Activated CD8-positive, alpha-beta memory T cell treated with anti-CD3 and anti-CD28 coated beads, Interleukin-2, amount 50 U/mL, for 24 hours (primary cell): ENCODE data around the gene ORC6.

ENCODE experiments used
- DNase-seq: peaks from one replicate; pipeline ENCODE4 v3.0.0-alpha.2; 2020; ENCODE audit errors: extremely low read depth

Gene ORC6

DNA sequence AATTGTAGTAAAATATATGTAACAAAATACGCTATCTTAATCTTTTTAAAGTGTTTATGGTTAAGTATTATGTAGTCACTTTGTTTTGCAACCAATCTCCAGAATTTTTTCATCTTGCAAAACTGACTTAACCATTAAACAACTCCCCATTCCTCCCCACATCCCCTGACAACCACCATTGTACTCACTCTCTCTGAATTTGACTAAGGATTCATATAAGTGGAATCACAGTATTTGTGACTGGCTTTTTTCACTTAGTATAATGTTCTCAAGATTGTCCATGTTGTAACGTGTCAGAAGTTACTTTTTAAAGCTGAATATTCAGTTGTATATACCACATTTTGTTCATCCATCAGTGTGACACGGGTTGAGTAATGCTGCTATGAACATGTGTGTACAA is 10.6 kb downstream of the ORC6 start:
- no peak for DNase-seq

DNA sequence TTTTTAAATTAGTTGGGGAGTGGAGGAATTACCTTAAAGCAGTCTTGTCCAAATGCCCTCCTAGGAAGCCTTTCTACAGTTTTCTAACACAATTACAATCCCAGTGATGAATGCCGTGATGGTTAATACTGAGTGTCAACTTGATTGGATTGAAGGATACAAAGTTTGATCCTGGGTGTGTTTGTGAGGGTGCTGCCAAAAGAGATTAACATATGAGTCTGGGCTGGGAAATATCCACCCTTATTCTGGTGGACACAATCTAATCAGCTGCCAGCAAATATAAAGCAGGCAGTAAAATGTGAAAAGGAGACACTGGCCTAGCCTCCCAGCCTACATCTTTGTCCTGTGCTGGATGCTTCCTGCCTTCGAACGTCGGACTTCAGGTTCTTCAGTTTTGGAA is 12.2 kb downstream of the ORC6 start:
- no peak for DNase-seq

DNA sequence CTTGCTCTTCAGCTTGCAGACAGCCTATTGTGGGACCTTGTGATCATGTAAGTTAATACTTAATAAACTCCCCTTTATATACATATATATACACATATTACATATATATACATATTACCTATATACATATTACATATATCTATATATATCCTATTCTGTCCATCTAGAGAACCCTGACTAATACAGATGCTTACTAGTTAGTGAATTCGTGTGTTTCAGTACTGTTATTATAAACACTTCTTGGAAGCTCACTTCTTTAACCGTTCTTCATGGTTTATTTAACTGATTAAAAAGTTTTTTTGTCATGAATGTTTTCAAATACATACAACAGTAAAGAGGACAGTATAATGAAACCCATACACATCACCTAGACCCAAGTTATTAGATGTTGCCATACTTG is 12.6 kb downstream of the ORC6 start:
- no peak for DNase-seq

DNA sequence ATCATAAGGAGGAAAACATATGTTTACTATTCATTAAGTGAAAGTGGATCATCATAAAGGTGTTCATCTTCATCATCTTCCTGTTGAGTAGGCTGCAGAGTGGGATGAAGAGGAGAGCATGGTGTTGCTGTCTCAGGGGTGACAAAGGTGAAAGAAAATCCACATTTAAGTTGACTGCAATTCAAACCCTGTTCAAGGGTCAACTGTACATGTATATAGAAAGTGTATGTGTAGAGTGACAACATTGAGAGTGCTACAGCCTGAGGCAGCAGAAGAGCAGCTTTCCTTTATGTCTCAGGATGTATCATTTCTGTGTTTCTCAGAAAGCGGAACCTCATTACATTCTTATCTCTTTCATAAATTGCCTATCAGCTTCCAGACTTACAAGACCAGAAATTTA is 17.2 kb downstream of the ORC6 start:
- DNase-seq, result no peak

DNA sequence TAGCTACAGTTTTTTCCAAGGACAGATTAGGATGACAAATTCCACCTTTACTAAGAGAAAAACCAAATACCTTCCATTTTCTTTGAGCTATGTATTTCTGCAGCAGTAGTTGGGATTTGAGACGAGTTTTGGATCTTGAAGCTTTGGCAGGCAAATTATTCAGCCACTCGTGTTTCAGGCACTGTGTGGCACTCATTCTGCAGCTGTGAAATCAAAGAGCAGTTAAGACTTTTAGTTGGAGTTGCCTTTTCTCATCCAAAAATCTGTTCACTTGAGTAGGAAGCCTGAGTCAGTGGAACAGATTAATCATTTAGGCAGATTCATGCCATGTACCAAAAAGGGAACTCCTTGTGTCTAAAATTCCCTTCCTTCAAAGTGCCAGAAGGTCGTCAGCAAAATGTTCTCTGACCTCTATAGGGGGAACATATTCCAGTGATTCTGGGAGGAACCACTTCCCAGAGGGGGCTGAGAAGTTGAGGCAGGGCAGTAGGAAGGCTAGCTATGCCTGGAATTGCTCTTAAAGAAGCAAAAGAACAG is 20.1 kb downstream of the ORC6 start:
- DNase-seq, result no peak

DNA sequence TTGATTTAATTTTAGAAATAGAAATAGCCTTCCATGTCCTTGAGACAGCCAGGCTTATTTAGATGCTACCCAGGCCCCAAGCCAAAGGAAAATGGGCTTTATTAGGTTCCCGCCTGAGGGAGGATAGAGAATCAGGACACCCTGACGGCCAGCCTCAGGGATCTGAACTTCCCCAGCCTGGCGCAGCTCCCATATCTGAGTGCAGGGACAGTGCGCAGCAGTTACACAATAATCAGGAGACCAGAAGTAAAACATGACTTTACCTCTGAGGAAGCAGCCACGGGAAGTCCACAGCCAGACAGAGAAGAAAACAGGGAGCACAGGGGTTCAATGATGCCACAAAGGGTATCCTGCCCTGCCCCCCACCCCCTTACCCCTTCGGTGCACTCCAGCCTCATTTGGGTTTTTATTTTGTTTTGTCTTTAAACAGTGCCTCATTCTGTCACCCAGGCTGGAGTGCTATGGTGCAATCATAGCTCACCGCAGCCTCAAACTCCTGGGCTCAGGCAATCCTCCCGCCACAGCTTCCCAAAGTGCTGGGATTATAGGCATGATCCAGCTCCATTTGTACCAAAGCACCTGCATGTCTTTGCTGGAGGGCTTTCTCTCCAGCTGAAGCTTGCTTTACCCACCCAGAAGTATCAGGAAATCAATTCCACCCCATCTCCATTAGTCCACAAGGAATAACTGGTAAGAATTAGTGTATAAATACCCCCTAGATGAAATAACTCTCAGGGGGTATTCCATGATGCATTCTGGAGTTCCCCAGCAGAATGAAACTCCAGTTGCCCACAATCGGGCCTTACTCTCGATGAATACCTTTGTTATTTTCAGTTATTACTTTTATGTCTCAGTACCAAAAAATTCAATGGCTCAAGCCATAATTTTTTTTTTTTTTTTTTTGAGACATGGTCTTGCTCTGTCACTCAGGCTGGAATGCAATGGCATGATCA is 21.9 kb downstream of the ORC6 start:
- no peak for DNase-seq

DNA sequence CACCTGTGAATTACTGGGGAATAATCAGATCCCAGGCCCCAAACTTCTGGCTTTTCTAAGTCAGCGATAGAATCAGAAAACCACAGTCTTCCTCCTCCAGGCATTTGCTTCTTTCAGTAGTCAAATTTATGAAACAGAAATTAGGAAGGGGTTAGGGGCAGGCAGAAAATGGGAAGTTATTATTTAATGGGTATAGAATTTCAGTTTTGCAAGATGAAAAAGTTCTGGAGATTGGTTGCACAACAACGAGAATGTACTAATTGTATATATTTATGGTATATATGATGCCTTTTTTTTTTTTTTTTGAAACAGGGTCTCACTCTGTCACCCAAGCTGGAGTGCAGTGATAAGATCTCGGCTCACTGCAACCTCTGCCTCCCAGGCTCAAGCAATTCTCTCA is 23.5 kb downstream of the ORC6 start:
- DNase-seq, result no peak

DNA sequence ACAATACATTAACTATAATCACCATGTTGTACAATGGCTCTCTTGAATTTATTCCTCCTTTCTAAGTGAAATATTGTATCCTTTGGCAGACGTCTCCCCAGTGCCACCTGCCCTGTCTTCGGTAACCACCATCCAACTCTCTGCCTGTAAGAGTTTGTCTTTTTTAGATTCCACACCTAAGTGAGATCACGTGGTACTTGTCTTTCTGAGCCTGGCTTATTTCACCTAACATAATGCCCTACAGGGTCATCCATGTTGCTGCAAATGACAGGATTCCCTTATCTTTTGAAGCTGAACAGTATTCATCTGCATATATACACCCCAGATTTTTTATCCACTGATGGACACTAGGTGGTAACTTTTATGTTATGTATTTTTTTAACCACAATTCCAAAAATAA is 24.2 kb downstream of the ORC6 start:
- DNase-seq, result no peak

DNA sequence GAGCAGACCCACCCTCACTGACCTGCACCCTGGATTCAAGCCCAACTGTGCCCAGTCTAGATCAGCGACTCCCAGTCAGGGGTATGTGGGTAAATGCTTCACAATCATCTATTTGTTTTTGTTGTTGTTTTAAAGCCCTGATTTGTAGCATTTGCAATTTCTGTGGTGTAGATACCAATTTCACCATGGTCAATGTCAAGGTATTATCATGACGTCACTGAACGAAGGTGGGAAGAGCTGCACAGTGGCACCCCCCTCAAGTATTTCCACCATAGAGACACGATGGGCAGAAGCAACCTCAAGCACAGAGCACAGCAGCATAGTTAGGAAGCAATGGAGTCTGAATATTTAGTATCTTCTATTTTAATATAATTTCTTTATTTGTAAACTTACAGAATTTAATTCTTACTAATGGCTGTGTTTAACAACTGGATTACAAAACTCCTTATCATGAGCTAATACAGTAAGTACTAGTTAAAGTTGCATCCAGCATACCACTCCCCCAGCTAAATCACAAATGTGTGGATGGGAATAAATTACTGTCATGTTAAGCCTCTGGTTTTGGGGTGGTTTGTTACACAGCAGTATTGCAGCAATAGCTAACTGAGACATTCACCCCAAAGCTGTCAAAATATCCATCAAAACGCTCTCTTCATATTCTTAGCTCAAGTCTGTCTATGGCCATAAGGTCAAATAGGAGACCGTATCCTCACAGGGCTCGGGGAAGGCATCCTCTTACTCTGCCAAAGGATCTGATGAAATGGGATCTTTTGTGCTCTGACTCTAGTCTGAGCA is 25.5 kb downstream of the ORC6 start:
- no peak for DNase-seq

DNA sequence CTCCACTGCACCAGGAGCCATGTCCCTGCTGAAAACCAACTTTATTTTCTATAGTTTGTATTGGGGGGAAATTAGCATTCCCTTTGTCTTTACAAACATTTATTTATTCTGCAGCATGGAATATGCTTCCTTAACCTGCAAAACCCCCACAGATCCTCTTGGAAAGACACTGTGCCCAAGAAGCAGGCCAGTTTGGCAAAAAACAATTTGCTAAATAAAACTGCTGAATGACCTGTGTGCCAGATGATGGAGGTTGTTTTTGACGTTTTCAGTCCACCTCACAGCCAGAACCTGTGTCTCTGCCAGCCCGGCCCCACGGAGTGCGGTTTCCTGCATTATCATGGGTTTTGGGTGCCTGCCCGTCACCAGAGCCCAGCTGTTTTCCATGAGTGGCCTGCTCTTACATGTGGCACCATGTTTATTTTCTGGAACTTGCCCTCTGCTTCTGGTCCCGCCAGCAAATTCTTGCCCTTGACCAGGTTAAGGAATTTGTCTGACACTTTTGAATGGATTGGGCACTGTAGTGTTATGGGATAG is 26.4 kb downstream of the ORC6 start:
- DNase-seq, result no peak

DNA sequence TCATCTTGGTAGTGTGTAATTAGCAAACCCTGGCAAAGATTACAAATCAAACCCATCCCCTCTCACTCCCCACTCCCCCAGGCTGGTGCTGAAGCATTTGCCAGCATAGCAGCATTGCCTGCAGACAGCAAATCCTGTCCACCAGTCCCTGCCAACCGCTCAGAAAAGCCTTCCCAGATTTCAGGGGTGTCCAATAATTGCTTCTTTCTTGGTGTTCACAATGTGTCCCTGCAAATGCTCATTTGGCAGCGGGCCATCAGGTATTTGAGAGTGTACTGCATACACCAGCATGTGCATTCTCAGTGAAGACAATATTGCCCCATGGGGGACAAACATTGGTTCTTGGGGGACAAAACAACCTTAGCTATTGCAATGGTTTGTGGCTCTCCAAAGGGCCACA is 28.2 kb downstream of the ORC6 start:
- no peak for DNase-seq

DNA sequence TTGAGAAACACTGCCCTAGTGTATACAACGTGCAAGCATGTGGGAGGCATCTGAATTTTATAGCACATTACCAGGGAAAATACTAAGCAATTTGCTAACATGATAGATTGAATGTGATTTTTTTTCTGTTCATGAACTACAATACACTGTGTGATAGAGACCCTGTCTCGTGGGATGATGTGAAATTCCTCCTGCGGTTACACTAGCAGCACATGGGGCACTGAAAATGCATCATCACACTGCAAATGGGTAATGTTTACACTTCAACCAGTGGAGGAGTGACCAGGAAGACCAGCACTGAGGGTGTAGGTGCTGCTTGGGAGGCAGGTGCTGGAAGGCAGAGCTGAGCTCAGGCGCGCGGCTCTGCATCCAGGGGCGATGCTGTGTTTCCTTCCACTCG is 28.8 kb downstream of the ORC6 start:
- DNase-seq, result no peak

DNA sequence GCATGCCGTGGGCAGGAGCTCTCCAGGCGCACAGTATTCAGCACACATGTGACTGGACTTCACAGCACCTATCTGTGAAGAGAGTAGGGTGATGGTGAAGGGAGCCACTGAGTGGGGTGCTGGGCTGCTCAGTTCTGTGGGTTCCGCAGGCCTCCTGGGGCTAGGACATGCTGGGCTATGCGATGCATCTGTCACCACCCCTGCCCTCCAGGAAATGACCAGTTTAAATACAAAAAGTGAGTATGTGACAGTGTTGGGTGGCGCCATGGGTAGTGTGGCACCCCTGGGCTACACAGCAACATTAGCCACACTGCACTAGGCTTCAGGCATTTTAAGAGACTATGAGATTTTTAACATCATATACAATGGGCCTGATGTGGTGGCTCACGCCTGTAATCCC is 30.1 kb downstream of the ORC6 start:
- DNase-seq, result no peak

DNA sequence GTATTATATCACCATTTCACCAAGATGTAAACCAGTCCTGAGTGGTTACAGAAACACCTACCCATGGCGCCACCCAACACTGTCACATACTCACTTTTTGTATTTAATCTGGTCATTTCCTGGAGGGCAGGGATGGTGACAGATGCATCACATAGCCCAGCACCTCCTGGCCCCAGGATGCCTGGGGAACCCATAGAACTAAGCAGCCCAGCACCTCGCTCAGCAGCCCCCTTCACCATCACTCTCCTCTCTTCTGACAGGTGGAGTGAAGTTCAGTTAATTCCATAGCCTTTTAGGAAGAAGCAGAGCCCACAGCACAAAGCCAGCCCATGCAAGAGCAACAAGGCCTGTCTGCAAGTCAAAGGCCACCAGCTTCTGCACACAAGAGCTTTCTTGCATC is 31.2 kb downstream of the ORC6 start:
- no peak for DNase-seq

DNA sequence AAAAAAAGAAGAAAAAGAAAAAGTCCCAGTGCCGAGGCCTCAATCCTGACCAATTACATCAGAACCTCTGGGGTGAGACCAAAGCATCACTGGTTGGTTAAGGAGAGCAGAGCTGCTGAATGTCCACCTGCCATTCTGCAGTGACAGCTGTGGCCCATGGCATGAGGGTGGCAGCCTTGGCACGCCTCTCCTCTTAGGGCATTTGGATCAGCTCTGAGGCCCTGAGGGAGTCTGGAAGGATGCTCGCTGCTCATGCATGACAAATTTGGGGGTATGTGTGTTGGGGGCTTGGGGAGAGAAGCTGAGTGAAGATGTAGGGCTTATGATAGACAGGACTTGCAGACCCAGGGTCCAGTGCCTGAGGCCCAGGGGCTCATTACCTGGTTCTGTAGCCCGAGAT is 32.4 kb downstream of the ORC6 start:
- no peak for DNase-seq

DNA sequence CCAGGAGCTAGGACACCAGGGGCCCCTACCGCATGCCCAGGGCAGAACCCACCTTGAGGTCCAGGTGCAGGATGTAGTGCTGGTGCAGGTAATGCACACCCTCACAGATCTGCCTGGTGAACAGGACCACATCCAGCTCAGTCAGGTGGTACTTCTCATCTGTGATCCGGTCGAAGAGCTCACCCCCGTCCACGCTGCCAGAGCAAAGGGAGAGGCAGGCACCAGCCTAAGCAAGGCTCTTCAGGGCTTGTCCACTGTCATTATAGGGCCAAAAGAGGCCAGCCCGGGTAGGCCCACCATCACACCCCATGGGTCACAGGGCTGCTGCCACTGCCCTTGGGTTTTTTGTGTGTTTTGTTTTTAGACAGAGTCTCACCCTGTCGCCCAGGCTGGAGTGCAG is 37.7 kb downstream of the ORC6 start:
- DNase-seq, result no peak

DNA sequence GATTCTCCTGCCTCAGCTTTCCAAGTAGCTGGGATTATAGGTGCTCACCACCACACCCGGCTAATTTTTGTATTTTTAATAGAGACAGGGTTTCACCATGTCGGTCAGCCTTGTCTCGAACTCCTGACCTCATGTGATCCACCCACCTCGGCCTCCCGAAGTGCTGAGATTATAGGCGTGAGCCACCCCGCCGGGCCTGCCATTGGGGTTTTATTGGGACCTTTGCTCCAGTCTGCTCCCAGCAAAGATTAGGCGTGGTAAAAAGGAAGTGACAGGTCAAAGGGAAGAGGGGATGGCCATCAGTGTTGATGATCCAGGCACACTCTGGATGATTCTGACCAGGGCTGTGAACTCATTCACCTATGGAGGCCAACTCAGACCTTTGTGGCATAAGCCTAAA is 38.2 kb downstream of the ORC6 start:
- no peak for DNase-seq

DNA sequence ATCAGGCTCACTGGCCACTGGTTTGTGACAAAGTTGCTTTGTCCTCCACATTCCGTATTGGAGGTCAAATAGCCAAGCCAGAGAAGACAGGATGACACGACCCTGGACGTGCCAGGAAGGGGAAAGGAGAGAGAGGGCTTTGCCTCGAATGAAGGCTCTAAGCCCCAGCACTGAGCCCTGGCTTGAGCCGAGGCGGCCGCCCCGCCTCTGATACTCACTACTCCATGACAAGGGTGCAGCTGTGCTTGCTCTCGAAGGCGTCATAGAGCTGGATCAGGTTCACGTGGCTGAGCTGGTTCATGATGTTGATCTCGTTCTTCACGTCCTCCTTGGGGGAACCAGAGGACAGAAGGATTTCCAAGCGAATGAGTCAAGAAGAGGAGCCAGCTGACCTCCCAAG is 39.3 kb downstream of the ORC6 start:
- no peak for DNase-seq

DNA sequence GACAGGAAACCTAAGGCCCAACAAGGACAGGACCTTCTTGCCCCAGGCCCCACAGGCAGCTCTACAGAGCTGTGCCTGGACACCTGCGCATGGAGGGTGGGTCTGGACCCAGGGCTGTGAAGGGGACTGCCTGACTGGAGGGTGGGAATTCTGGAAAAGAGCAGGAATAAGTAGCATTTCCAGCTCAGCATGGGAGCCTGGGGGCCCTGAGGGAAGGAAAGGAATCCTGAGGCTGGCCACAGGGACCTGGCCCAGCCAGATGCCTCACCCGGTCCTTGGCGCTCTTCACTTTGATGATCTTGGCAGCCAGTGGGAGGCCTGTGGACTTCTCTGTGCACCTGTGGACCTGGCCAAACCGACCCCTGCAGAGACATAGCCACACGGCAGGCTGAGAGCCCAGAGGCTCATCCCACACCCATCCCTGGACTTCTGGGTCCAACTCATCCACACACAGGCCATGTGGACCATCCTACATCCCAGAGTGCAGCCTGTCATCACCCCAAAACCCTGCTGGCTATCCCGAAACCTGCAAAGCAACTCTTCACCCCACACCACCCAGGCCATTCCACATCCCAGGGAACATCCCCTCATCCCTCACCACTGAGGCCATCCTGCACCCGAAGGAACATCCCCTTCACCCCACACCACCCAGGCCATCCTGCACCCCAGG is 40.0 kb downstream of the ORC6 start:
- no peak for DNase-seq

DNA sequence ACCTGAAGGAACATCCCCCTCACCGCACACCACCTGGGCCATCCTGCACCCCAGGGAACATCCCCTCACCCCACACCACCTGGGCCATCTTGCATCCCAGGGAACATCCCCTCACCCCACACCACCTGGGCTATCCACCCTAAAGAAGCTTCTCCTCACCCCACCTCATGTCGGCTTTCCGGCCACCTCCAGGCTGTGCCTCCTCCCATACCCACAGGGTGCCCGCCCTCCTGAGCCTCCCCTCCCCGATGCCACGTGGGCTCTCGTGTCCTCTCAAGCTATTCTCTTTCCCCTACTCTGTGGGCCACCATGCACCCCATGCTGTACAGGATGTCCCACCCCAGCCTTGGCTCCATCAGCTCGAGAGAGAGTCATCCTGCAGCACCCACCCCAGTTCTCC is 40.7 kb downstream of the ORC6 start:
- no peak for DNase-seq

DNA sequence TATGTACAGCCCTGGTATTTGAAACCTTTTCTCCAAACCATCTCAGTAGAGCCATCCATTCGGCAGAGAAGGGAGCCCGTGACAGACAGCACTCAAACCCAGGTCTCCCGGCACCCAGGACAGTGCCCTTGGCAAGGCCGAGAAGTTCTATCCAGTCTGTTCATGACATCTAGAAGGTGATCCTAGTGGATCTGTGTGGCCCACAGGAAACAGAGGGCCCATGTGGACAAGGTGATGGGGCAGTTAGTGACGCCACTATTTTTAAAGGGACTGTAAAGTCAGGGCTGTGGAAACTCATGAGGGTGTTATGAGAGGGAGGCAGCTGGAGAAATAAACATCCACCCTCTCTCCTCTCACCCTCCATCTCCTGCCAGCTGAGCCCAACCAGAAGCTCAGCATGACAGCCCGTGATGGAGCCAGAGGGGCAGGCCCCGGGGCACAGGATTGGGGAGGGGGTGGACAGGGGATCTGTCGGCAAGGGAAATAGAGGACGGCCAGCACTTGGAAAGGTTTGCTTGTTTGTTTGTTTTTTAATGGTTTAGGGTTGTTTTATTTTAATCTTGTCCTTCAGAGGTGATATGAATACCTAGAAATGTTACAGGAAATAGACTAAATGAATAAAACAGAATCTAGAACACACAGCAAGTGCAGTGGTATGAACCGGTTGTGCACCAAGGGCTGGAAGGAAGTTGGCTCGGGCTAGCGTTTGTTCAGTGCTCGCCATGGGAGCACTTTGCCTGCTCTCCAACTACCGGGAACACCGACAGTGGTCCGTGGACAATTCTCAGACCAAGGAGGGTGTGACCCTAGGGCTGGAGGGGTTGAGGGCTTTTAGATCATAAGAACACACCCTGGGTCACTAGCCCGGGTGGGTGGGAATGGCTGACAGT is 41.6 kb downstream of the ORC6 start:
- DNase-seq, result no peak
